Activated CD8-positive, alpha-beta memory T cell treated with anti-CD3 and anti-CD28 coated beads, Interleukin-2, amount 10 ng/mL, durations not matched to agents 7 days and 5 days (primary cell): ENCODE results near the gene GNAO1. TPM values are rescaled to one million over a fixed set of nuclear protein-coding genes. Genes with fewer than 3 reads are reported as not detected.
A peak's percentile ranks its signal among the peaks of the same experiment; 100 is the strongest.

Experiments
- ATAC-seq: fragments of 150-1000 bp; cut with Tn5 transposase; one replicate; pipeline ENCODE4 v1.10.0; 2021; ENCODE audit warnings: moderate library complexity
- CTCF ChIA-PET: fragments of 350-600 bp; sonication (Branson Sonifier 250); formaldehyde crosslinking; loops from one replicate; lab custom pipeline; 2021; ENCODE audit warnings: antibody characterized with exemption; lab: Charles Lee
- DNase-seq: peaks from one replicate; pipeline ENCODE4 v3.0.0-alpha.2; 2020
- H3K27ac Mint-ChIP-seq: one replicate; pipeline ENCODE4 v1.8.0; 2021; ENCODE audit warnings: mild to moderate bottlenecking, mixed read lengths
- H3K27me3 Mint-ChIP-seq: one replicate; pipeline ENCODE4 v1.8.0; 2021; ENCODE audit warnings: mixed read lengths
- H3K36me3 Mint-ChIP-seq: one replicate; pipeline ENCODE4 v1.8.0; 2021; ENCODE audit warnings: mild to moderate bottlenecking, mixed read lengths
- H3K4me1 Mint-ChIP-seq: one replicate; pipeline ENCODE4 v1.8.0; 2021; ENCODE audit warnings: mixed read lengths
- H3K4me3 Mint-ChIP-seq: one replicate; pipeline ENCODE4 v1.8.0; 2021; ENCODE audit warnings: mild to moderate bottlenecking, moderate library complexity, mixed read lengths
- H3K9me3 Mint-ChIP-seq: one replicate; pipeline ENCODE4 v1.8.0; 2022; ENCODE audit warnings: low read depth, mixed read lengths
- total RNA-seq, 2 experiments: library from RNA; stranded (reverse); gene quantifications; one replicate each; pipeline ENCODE4 v1.2.3, GENCODE V29; 2021

Gene GNAO1
- 1 to 10 TPM; 1.5 to 4.3 TPM for total RNA-seq

GRCh38 chr16:56191156-56191815 is at the start of gene GNAO1:
Gene GNAO1, plus strand, starts transcription at chr16:56191489. Its CDS starts 747 bp downstream, at chr16:56192236.
- DNase-seq (peak; percentile 55), ATAC-seq (peak; percentile 89)
- CTCF ChIA-PET, result interaction anchor here (0.7 to 1.2 kb wide), 2 partner anchors 127 to 188 kb away, joined by 3 read pairs; no protein-coding TSS in a partner anchor
- Mint-ChIP-seq H3K36me3 (peaks cover 2% of the 10 kb centered on the region), H3K9me3 (no peaks in the 10 kb centered on the region), H3K4me3 (peak within 1 kb of the TSS; percentile 72), H3K4me1 (peaks cover 23% of the 10 kb centered on the region), H3K27ac (no peak within 1 kb of the TSS), H3K27me3 (peaks cover 81% of the 10 kb centered on the region)

GRCh38 chr16:56143666-56144065 is 47.6 kb upstream of the GNAO1 start:
- Mint-ChIP-seq H3K9me3 (no peaks in the 10 kb centered on the region), H3K36me3 (no peaks in the 10 kb centered on the region), H3K27ac (no peak overlapping the region), H3K27me3 (peaks cover 35% of the 10 kb centered on the region), H3K4me1 (no peaks in the 10 kb centered on the region), H3K4me3 (no peak overlapping the region)
- no peak for ATAC-seq
- DNase-seq, result no peak
- CTCF ChIA-PET, result interaction anchor here (1.3 kb wide), 1 partner anchor 60 kb away, joined by 3 read pairs; no protein-coding TSS in a partner anchor

- Mint-ChIP-seq H3K9me3 (no peaks in the 10 kb centered on the region), H3K4me3 (no peak overlapping the region), H3K27ac (no peak overlapping the region), H3K4me1 (no peaks in the 10 kb centered on the region), H3K36me3 (no peaks in the 10 kb centered on the region), H3K27me3 (peaks cover 42% of the 10 kb centered on the region)
- DNase-seq (no peak), ATAC-seq (no peak)
- CTCF ChIA-PET, result no interaction called here
Measured at GRCh38 chr16:56145369-56145768, 45.9 kb upstream of the GNAO1 start.

GRCh38 chr16:56151621-56152020 is 39.7 kb upstream of the GNAO1 start:
- CTCF ChIA-PET, result no interaction called here
- Mint-ChIP-seq H3K4me3 (no peak overlapping the region), H3K36me3 (no peaks in the 10 kb centered on the region), H3K27me3 (peaks cover 37% of the 10 kb centered on the region), H3K4me1 (no peaks in the 10 kb centered on the region), H3K27ac (no peak overlapping the region), H3K9me3 (no peaks in the 10 kb centered on the region)
- ATAC-seq (no peak), DNase-seq (no peak)

GRCh38 chr16:56161658-56162057 is 29.6 kb upstream of the GNAO1 start:
- Mint-ChIP-seq H3K27me3 (peaks cover 33% of the 10 kb centered on the region), H3K36me3 (no peaks in the 10 kb centered on the region), H3K4me3 (no peak overlapping the region), H3K4me1 (peaks cover 9% of the 10 kb centered on the region), H3K27ac (no peak overlapping the region), H3K9me3 (no peaks in the 10 kb centered on the region)
- ATAC-seq (no peak), DNase-seq (no peak)
- CTCF ChIA-PET, result no interaction called here

- no peak overlapping the region for H3K4me3 Mint-ChIP-seq
- no peaks in the 10 kb centered on the region for H3K36me3 Mint-ChIP-seq
- ATAC-seq (no peak), DNase-seq (no peak)
- H3K27ac Mint-ChIP-seq, result no peak overlapping the region
- no peaks in the 10 kb centered on the region for H3K9me3 Mint-ChIP-seq
- H3K27me3 Mint-ChIP-seq, result peaks cover 44% of the 10 kb centered on the region
- CTCF ChIA-PET, result interaction anchor here (1.4 kb wide), 1 partner anchor 155 kb away, joined by 4 read pairs; no protein-coding TSS in a partner anchor
- peaks cover 9% of the 10 kb centered on the region for H3K4me1 Mint-ChIP-seq
Measured at GRCh38 chr16:56163089-56163488, 28.2 kb upstream of the GNAO1 start.

GRCh38 chr16:56163938-56164337 is 27.4 kb upstream of the GNAO1 start:
- Mint-ChIP-seq H3K36me3 (no peaks in the 10 kb centered on the region), H3K4me3 (no peak overlapping the region), H3K9me3 (no peaks in the 10 kb centered on the region), H3K4me1 (peaks cover 9% of the 10 kb centered on the region), H3K27ac (no peak overlapping the region), H3K27me3 (peaks cover 45% of the 10 kb centered on the region)
- CTCF ChIA-PET, result interaction anchor here (1.4 kb wide), 1 partner anchor 154 kb away, joined by 4 read pairs; no protein-coding TSS in a partner anchor
- no peak for DNase-seq
- ATAC-seq, result no peak

- CTCF ChIA-PET, result interaction anchor here (1.4 kb wide), 1 partner anchor 154 kb away, joined by 4 read pairs; no protein-coding TSS in a partner anchor
- Mint-ChIP-seq H3K9me3 (no peaks in the 10 kb centered on the region), H3K27me3 (peaks cover 45% of the 10 kb centered on the region), H3K27ac (no peak overlapping the region), H3K36me3 (no peaks in the 10 kb centered on the region), H3K4me1 (peaks cover 9% of the 10 kb centered on the region), H3K4me3 (no peak overlapping the region)
- no peak for DNase-seq
- no peak for ATAC-seq
Measured at GRCh38 chr16:56164636-56165035, 26.7 kb upstream of the GNAO1 start.

GRCh38 chr16:56174411-56174810 is 16.9 kb upstream of the GNAO1 start:
- CTCF ChIA-PET, result no interaction called here
- Mint-ChIP-seq H3K36me3 (no peaks in the 10 kb centered on the region), H3K4me3 (no peak overlapping the region), H3K27me3 (peaks cover 51% of the 10 kb centered on the region), H3K27ac (no peak overlapping the region), H3K4me1 (no peaks in the 10 kb centered on the region), H3K9me3 (peaks cover 3% of the 10 kb centered on the region)
- ATAC-seq (no peak), DNase-seq (no peak)

GRCh38 chr16:56181401-56181800 is 9.9 kb upstream of the GNAO1 start:
- CTCF ChIA-PET, result no interaction called here
- DNase-seq, result no peak
- ATAC-seq, result no peak
- H3K4me1 Mint-ChIP-seq, result no peaks in the 10 kb centered on the region
- H3K36me3 Mint-ChIP-seq, result peaks cover 1% of the 10 kb centered on the region
- no peak overlapping the region for H3K4me3 Mint-ChIP-seq
- no peak overlapping the region for H3K27ac Mint-ChIP-seq
- peaks cover 44% of the 10 kb centered on the region for H3K27me3 Mint-ChIP-seq
- H3K9me3 Mint-ChIP-seq, result peaks cover 5% of the 10 kb centered on the region

GRCh38 chr16:56183266-56183665 is 8.0 kb upstream of the GNAO1 start:
- Mint-ChIP-seq H3K4me1 (no peaks in the 10 kb centered on the region), H3K27ac (no peak overlapping the region), H3K4me3 (no peak overlapping the region), H3K9me3 (peaks cover 5% of the 10 kb centered on the region), H3K27me3 (peaks cover 49% of the 10 kb centered on the region), H3K36me3 (peaks cover 1% of the 10 kb centered on the region)
- CTCF ChIA-PET, result interaction anchor here (1.7 kb wide), 1 partner anchor 20 kb away, joined by 4 read pairs; no protein-coding TSS in a partner anchor
- DNase-seq (no peak), ATAC-seq (no peak)

GRCh38 chr16:56190048-56190676 is 1.1 kb upstream of the GNAO1 start:
- H3K4me1 Mint-ChIP-seq, result peaks cover 23% of the 10 kb centered on the region
- CTCF ChIA-PET, result no interaction called here
- H3K36me3 Mint-ChIP-seq, result peaks cover 2% of the 10 kb centered on the region
- H3K27ac Mint-ChIP-seq, result no peak overlapping the region
- DNase-seq (no peak), ATAC-seq (no peak)
- peaks cover 80% of the 10 kb centered on the region for H3K27me3 Mint-ChIP-seq
- no peaks in the 10 kb centered on the region for H3K9me3 Mint-ChIP-seq
- H3K4me3 Mint-ChIP-seq, result peak overlapping the region; percentile 36

- no peak for DNase-seq
- Mint-ChIP-seq H3K27ac (no peak overlapping the region), H3K27me3 (peaks cover 80% of the 10 kb centered on the region), H3K36me3 (peaks cover 2% of the 10 kb centered on the region), H3K4me1 (peaks cover 23% of the 10 kb centered on the region), H3K9me3 (no peaks in the 10 kb centered on the region), H3K4me3 (peak overlapping the region; percentile 50)
- ATAC-seq, result no peak
- CTCF ChIA-PET, result interaction anchor here (0.7 to 1.2 kb wide), 2 partner anchors 128 to 188 kb away, joined by 3 read pairs; no protein-coding TSS in a partner anchor
Measured at GRCh38 chr16:56190677-56191155, 573 bp upstream of the GNAO1 start.
